HAP-1 (cell line): Measurements from ENCODE around the gene PLAAT1.
A peak's percentile ranks its signal among the peaks of the same experiment; 100 is the strongest.

Source experiments
- DNase-seq, 2 experiments: peaks; one replicate each; pipeline ENCODE4 v3.0.0-alpha.2; 2016 to 2020; ENCODE audit warnings: low spot score in 2 of 2
- H3K27me3 ChIP-seq: fragments of 250-450 bp; sonication (Bioruptor Pico); 2 replicates; pipeline ENCODE4 v1.5.1; 2020; ENCODE audit warnings: low read depth, mild to moderate bottlenecking, moderate library complexity
- H3K36me3 ChIP-seq: fragments of 250-450 bp; sonication (Bioruptor Pico); replicated peaks from 2 replicates; pipeline ENCODE4 v1.5.1; 2020; ENCODE audit warnings: mild to moderate bottlenecking
- H3K4me1 ChIP-seq: fragments of 250-450 bp; sonication (Bioruptor Pico); 2 replicates; pipeline ENCODE4 v1.5.1; 2020; ENCODE audit warnings: mild to moderate bottlenecking
- H3K4me3 ChIP-seq: fragments of 250-450 bp; sonication (Bioruptor Pico); 2 replicates; pipeline ENCODE4 v1.5.1; 2020; ENCODE audit warnings: mild to moderate bottlenecking, moderate library complexity
- H3K9me3 ChIP-seq: fragments of 250-450 bp; sonication (Bioruptor Pico); 2 replicates; pipeline ENCODE4 v1.5.1; 2020; ENCODE audit warnings: mild to moderate bottlenecking, moderate library complexity
- in situ Hi-C: fragments of 300-500 bp; cut with MboI; formaldehyde crosslinking; loops from 3 replicates; pipeline ENCODE4 v1.14.3; 2020; ENCODE audit warnings: low sequenced_read_pairs, inconsistent platforms, mixed read lengths

The PLAAT1 gene

GRCh38 chr3:193240850-193241706 lies at the start of gene PLAAT1:
Gene PLAAT1, plus strand, starts transcription at chr3:193241222. Its CDS starts 14,429 bp downstream, at chr3:193255651.
- H3K4me3 ChIP-seq: peak within 1 kb of the TSS; percentile 39
- in situ Hi-C loops: no loop called here
- H3K9me3 ChIP-seq: no peaks in the 10 kb centered on the region
- H3K36me3 ChIP-seq: no peaks in the 10 kb centered on the region
- peak; percentile 85 to 87 for DNase-seq
- H3K4me1 ChIP-seq: peaks cover 30% of the 10 kb centered on the region
- H3K27me3 ChIP-seq: no peaks in the 10 kb centered on the region

DNA sequence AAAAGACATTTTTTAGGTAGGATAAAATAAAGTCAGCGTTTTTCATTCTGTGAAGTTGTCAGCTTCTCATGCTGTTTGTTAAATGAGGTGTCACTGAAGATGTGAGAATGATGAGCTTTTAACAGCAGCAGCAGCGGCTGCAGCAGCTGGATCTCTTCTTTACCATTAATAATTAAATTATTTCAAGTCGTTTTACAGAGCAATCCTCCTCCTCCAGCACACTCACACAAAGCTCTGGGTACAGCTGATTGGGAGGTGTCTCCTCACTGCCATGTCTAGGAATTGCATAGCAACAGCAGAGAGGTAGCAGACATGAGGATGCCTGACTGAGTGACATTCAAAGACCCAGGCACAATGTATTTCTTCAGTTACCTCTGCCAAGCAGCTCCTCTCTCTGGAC lies 46.7 kb upstream of the PLAAT1 start:
- no peak for DNase-seq
- H3K9me3 ChIP-seq: no peaks in the 10 kb centered on the region
- no peaks in the 10 kb centered on the region for H3K36me3 ChIP-seq
- in situ Hi-C loops: loop anchor here (25.0 kb wide), 1 partner anchor 368 kb away; the partner anchor contains the start of gene ATP13A4
- no peaks in the 10 kb centered on the region for H3K27me3 ChIP-seq
- H3K4me3 ChIP-seq: no peak overlapping the region
- no peaks in the 10 kb centered on the region for H3K4me1 ChIP-seq

- Histone ChIP-seq H3K4me3 (no peak overlapping the region), H3K4me1 (no peaks in the 10 kb centered on the region), H3K9me3 (no peaks in the 10 kb centered on the region), H3K36me3 (no peaks in the 10 kb centered on the region), H3K27me3 (no peaks in the 10 kb centered on the region)
- DNase-seq: no peak
- in situ Hi-C loops: loop anchor here (25.0 kb wide), 1 partner anchor 366 kb away; the partner anchor contains the start of gene ATP13A4
Measured at GRCh38 chr3:193196746-193197145, 44.3 kb upstream of the PLAAT1 start.

- no peak for DNase-seq
- Histone ChIP-seq H3K4me1 (no peaks in the 10 kb centered on the region), H3K27me3 (no peaks in the 10 kb centered on the region; the same call in 1 of the 2 replicates), H3K9me3 (no peaks in the 10 kb centered on the region), H3K4me3 (no peak overlapping the region), H3K36me3 (no peaks in the 10 kb centered on the region)
- in situ Hi-C loops: no loop called here
Measured at GRCh38 chr3:193207290-193208273, 33.4 kb upstream of the PLAAT1 start.

GRCh38 chr3:193210618-193211017 lies 30.4 kb upstream of the PLAAT1 start:
- no peaks in the 10 kb centered on the region for H3K4me1 ChIP-seq
- in situ Hi-C loops: no loop called here
- H3K9me3 ChIP-seq: no peaks in the 10 kb centered on the region
- no peak overlapping the region for H3K4me3 ChIP-seq
- no peak for DNase-seq
- peaks cover 8% of the 10 kb centered on the region for H3K27me3 ChIP-seq
- no peaks in the 10 kb centered on the region for H3K36me3 ChIP-seq

- Histone ChIP-seq H3K27me3 (peaks cover 8% of the 10 kb centered on the region), H3K4me1 (no peaks in the 10 kb centered on the region), H3K36me3 (no peaks in the 10 kb centered on the region), H3K9me3 (no peaks in the 10 kb centered on the region), H3K4me3 (no peak overlapping the region)
- DNase-seq: no peak
- in situ Hi-C loops: no loop called here
Measured at GRCh38 chr3:193211173-193211572, 29.8 kb upstream of the PLAAT1 start.

GRCh38 chr3:193211984-193212383 lies 29.0 kb upstream of the PLAAT1 start:
- in situ Hi-C loops: no loop called here
- Histone ChIP-seq H3K4me1 (no peaks in the 10 kb centered on the region), H3K4me3 (no peak overlapping the region), H3K9me3 (no peaks in the 10 kb centered on the region), H3K27me3 (peaks cover 8% of the 10 kb centered on the region), H3K36me3 (no peaks in the 10 kb centered on the region)
- no peak for DNase-seq

DNA sequence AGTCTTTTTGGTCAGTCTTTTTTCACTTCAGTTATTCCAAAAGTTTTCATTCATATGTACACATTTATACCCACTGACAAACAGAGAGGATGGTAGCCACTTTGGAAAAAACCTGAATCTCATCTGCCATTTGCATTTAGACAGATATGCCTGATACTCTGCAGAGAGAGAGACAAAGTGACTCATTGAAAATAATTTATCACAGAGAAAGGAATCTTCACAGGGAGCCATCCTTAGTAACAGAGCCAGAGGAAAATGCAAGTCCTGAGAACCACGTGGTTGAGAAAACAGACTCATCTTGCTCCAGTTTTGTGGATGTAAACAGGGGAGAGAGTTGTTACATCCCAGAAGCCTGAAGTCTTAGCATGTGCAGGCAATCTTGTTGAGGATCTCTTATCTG lies 28.2 kb upstream of the PLAAT1 start:
- Histone ChIP-seq H3K36me3 (no peaks in the 10 kb centered on the region), H3K4me3 (no peak overlapping the region), H3K27me3 (peaks cover 8% of the 10 kb centered on the region), H3K9me3 (no peaks in the 10 kb centered on the region), H3K4me1 (no peaks in the 10 kb centered on the region)
- in situ Hi-C loops: no loop called here
- DNase-seq: no peak

GRCh38 chr3:193214445-193214844 lies 26.6 kb upstream of the PLAAT1 start:
- in situ Hi-C loops: no loop called here
- Histone ChIP-seq H3K4me3 (no peak overlapping the region), H3K4me1 (no peaks in the 10 kb centered on the region), H3K9me3 (no peaks in the 10 kb centered on the region), H3K27me3 (peaks cover 8% of the 10 kb centered on the region), H3K36me3 (no peaks in the 10 kb centered on the region)
- no peak for DNase-seq

DNA sequence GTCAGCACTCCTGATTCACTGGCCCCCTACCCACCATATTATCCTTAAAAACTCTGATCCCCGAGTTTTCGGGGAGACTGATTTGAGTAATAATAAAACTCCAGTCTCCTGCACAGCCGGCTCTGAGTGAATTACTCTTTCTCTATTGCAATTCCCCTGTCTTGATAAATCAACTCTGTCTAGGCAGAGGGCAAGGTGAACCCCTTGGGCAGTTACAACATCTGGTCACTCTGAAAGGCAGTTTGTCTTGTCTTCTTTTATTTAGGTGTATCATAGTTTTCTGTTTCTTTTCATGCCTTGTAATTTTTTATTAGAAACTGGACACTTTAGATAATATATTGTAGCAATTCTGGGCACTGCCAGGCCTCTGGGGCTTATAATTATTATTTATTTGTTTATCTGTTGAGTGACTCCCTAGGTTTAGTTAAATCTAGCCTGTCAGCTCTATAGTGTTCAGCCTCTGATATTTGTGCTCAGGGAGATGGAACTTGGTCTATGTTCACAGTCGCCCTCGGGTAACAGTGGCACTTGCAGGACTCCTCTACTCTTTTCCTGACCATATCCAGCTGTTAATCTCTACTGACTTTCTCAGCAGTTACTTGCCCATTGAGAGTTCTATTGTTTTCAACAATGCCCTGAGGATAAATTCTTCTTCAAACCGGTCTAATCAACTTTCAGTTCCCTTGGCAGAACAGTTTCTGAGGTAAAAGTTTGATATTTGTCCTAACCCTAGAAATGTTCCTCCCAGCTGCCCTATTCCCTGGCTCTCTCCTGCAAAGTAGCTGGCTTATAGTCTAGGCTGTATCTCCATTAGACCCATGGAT lies 15.5 kb upstream of the PLAAT1 start:
- in situ Hi-C loops: no loop called here
- no peak for DNase-seq
- H3K27me3 ChIP-seq: peaks cover 14% of the 10 kb centered on the region; the same call in 1 of the 2 replicates
- no peaks in the 10 kb centered on the region for H3K36me3 ChIP-seq
- no peak overlapping the region for H3K4me3 ChIP-seq
- no peaks in the 10 kb centered on the region for H3K9me3 ChIP-seq
- peaks cover 16% of the 10 kb centered on the region for H3K4me1 ChIP-seq

GRCh38 chr3:193228206-193228605 lies 12.8 kb upstream of the PLAAT1 start:
- Histone ChIP-seq H3K4me1 (peaks cover 16% of the 10 kb centered on the region), H3K4me3 (no peak overlapping the region), H3K9me3 (no peaks in the 10 kb centered on the region), H3K36me3 (no peaks in the 10 kb centered on the region), H3K27me3 (peaks cover 9% of the 10 kb centered on the region; the same call in 1 of the 2 replicates)
- no peak for DNase-seq
- in situ Hi-C loops: no loop called here

DNA sequence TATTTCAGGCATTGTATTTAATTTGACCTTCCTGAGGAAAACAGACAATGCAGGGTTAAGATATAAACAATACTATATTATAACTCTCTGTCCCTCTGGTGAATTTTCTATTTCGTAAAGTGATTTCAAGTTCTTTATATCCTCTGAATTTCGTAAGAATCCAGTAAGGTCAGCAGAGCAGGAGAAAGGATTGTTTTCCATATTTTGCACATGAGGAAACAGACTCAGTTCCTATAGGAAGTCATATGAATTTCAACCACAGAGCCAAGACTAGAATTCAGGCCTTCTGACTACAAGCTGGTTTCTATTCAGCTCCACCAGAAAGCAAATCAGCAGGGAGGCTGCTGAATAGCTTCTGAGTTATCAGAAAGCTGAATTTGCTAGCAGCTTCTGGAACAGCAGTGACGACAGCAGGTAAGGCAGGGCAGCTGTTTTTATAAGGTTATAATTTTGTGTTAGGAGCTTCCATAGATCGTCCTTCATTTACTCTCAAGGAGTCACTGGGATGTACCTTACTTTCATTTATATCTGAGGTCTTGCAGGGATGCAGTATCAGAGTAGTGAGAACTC lies 11.1 kb upstream of the PLAAT1 start:
- in situ Hi-C loops: no loop called here
- H3K4me1 ChIP-seq: peaks cover 16% of the 10 kb centered on the region

GRCh38 chr3:193230610-193231009 lies 10.4 kb upstream of the PLAAT1 start:
- H3K27me3 ChIP-seq: peaks cover 4% of the 10 kb centered on the region; the same call in 1 of the 2 replicates
- no peaks in the 10 kb centered on the region for H3K9me3 ChIP-seq
- DNase-seq: no peak
- H3K4me1 ChIP-seq: peaks cover 16% of the 10 kb centered on the region
- in situ Hi-C loops: no loop called here
- H3K36me3 ChIP-seq: no peaks in the 10 kb centered on the region
- no peak overlapping the region for H3K4me3 ChIP-seq

More for the DNA sequence above, 11.1 kb upstream of the PLAAT1 start:
- Histone ChIP-seq H3K27me3 (peaks cover 4% of the 10 kb centered on the region; the same call in 1 of the 2 replicates), H3K36me3 (no peaks in the 10 kb centered on the region), H3K4me3 (no peak overlapping the region), H3K9me3 (no peaks in the 10 kb centered on the region)
- DNase-seq: no peak
